HG03521 (cell line): Measurements from ENCODE around the gene NDUFB11.
A peak's percentile ranks its signal among the peaks of the same experiment; 100 is the strongest.

ENCODE experiments used
- ATAC-seq: cut with Tn5 transposase; IDR thresholded peaks from one replicate; pipeline ENCODE4 v1.9.1; 2021; ENCODE audit warnings: mild to moderate bottlenecking, moderate library complexity; ENCODE audit not compliant: unreplicated experiment

NDUFB11 gene

GRCh38 chrX:47144626-47145394 is at the start of gene NDUFB11, which contains the start of gene RBM10:
TSS of gene NDUFB11 (minus strand) at chrX:47144702. CDS start at chrX:47144679, 23 bp downstream.
TSS of gene RBM10 (plus strand) at chrX:47145221. CDS start at chrX:47147482, 2,261 bp downstream.
- peak; percentile 92 for ATAC-seq

DNA sequence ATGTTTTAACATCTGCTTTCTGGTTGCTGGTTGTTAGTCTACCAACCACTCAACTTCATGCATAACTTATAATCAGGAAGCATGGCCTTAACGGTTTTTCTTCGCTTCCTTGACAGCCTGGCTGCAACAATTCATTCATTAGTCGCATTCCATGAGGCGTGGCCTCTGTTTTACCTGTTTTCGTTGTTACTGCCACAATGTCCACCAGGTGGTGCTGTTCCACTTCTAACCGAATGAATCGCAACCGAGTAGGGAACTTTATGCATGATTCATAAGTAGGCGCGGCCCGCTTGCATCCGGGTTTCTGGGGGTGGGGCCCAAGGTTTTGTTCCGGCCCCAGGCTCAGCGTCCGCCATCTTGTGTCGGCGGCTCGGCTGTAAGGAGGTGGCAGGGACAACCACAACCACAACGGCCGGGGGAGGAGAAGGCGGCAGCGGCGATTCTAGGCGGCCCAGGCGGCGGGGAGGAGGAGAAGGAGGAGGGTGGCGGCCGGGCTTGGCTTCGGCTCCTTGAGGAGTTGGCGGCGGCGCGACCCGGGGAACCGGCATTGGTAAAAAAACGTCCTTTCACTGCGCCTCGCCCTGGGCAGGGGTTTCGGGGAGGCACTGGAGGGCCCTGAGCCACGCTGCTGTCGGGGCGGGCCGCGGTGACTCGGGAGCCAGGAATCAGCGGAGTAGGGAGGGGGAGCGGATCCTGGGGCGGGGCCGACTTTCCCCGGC is 49.1 kb upstream of the NDUFB11 start, which contains the start of gene UBA1:
TSS of gene UBA1 (plus strand) at position 355 of the 719 bp plus-strand sequence. CDS start 4,974 bp downstream, outside the sequence.
- peak; percentile 64 for ATAC-seq

GRCh38 chrX:47191806-47192401 is 47.4 kb upstream of the NDUFB11 start:
- no peak for ATAC-seq

DNA sequence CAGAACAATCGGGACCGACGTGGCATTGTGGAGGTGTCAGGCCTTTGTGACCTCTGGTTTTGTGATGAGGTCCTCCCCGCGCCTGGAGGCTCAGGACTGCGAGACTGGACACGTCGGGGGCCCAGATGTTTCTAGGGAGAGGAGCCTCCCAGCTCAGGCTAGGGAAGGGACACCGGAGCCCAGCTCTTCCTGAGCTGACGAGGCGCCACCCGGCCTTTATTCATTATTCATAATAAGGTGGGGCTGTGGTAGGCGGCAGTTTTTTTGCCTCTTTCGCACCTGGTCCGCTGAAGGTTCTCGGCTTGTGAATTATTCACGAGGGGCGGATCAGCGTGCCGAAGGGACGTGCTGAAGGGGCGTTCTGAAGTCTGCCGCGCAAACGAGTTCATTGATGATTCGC is 46.8 kb upstream of the NDUFB11 start:
- ATAC-seq: no peak

- ATAC-seq: peak; percentile 65
Observed at GRCh38 chrX:47190445-47191269, 46.2 kb upstream of the NDUFB11 start.

GRCh38 chrX:47189906-47190305 is 45.4 kb upstream of the NDUFB11 start:
- ATAC-seq: no peak

GRCh38 chrX:47187106-47187677 is 42.7 kb upstream of the NDUFB11 start:
- ATAC-seq: no peak

DNA sequence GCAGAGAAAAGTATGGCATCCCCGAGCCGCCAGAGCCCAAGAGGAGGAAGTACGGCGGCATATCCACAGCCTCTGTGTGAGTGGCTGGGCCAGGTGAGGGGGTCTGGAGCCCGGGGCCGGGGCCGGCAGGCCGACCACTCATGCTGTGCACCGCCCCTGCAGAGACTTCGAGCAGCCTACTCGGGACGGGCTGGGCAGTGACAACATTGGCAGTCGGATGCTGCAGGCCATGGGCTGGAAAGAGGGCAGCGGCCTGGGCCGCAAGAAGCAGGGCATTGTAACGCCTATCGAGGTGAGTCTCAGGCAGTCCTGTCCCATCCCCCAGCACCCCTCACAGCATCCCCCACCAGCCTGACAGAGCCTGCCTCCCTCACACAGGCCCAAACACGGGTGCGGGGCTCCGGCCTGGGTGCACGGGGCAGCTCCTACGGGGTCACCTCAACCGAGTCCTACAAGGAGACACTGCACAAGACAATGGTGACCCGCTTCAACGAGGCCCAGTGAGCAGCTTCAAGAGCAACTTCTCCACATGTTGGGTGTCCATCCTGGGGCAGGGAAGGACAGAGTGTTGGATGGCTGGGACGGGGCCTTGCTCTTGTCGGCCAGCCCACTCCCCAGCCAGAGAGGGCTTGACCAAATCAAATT is 41.7 kb upstream of the NDUFB11 start:
- ATAC-seq: no peak

- no peak for ATAC-seq
Observed at GRCh38 chrX:47185241-47185640, 40.7 kb upstream of the NDUFB11 start.

- ATAC-seq: no peak
Observed at GRCh38 chrX:47184486-47184885, 40.0 kb upstream of the NDUFB11 start.

- ATAC-seq: no peak
Observed at GRCh38 chrX:47182106-47182700, 37.7 kb upstream of the NDUFB11 start.

GRCh38 chrX:47181301-47181700 is 36.8 kb upstream of the NDUFB11 start:
- no peak for ATAC-seq

- no peak for ATAC-seq
Observed at GRCh38 chrX:47180346-47180745, 35.8 kb upstream of the NDUFB11 start.

DNA sequence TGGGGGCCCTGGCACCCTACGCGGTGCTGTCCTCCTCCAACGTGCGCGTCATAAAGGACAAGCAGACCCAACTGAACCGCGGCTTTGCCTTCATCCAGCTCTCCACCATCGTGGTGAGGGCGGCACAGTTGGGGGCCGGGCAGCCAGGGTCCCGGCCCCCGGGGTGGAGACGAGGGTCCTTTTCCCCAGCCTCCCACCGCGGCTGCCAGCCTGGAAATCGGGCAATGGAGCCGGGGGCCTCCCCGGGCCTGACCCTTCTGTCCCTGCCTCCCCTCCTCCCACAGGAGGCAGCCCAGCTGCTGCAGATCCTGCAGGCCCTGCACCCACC is 35.4 kb upstream of the NDUFB11 start:
- no peak for ATAC-seq

DNA sequence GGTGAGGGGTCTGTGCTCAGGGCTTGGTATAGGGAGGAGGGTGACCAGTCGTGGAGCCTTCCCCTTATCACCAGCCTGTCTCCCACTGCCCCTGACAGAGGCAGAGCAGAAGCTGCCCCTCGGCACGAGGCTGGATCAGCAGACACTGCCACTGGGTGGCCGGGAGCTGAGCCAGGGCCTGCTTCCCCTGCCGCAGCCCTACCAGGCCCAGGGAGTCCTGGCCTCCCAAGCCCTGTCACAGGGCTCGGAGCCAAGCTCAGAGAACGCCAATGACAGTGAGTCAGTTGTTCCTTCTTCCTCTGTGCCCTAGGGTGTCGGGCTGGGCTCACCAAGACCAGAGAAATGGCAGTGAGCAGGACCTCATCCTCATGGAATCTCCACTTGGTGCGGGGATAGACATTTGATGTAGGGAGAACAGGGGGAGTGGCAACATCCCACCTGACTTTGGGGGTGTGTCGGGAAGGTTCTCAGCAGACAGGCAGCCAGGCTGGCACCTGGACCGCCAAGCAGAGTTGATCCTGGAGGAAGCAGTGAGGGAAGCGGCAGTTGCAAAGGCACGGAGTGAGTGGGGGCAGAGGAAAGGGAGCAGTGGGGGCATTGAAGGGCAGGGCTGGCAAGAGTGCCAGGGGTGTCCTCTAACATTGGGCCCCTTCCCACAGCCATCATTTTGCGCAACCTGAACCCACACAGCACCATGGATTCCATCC is 34.9 kb upstream of the NDUFB11 start:
- ATAC-seq: no peak

- no peak for ATAC-seq
Observed at GRCh38 chrX:47178337-47178736, 33.8 kb upstream of the NDUFB11 start.

GRCh38 chrX:47177079-47177478 is 32.6 kb upstream of the NDUFB11 start:
- ATAC-seq: no peak

DNA sequence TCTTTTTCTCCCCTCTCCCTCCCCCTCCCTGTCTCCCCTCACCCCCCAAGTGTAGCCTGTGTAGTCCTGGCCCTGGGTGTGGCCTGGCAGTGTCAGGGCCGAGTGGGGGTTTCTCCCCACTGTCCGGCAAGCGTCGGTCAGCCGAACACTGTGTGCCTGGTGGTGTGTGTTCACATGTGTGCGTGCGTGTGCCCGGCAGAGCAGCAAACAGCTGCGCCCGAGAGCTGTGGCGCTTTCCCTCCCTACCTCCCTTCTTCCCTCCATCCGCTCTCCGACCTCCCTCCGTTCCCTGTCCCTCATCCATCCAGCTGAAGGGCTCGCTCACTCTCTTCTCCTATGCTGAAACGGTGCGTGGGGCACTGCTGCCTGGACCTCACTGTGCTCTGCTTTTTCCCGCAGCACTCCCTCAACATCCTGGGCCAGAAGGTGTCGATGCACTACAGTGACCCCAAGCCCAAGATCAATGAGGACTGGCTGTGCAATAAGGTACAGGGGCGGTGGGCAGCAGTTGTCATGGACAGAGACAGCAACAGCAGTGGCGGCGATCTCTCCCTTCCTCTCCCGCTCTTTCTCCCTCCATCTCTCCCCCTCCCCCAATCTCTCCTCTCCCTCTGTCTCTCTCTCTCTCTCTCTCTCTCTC is 31.7 kb upstream of the NDUFB11 start:
- ATAC-seq: no peak

GRCh38 chrX:47175588-47175980 is 31.1 kb upstream of the NDUFB11 start:
- no peak for ATAC-seq
